Breast epithelium (tissue), 4 donors: ENCODE data around the gene SLC16A12. TPM values are rescaled to one million over a fixed set of nuclear protein-coding genes. Genes with fewer than 3 reads are reported as not detected.
"Not testable (repeated sequence)": the region's sequence is repeated elsewhere in the genome, so short reads cannot be mapped to it uniquely, and the experiment has no call there.

Experiments used
- DNase-seq, 2 donors: peaks; one replicate each; pipeline ENCODE4 v3.0.0-alpha.2; 2019; ENCODE audit warnings: low spot score in 2 of 2
- H3K27ac ChIP-seq, 2 donors: fragments of 200-600 bp; sonication (generic) in 1 of 2; one replicate each; pipeline ENCODE4 v1.5.1; 2016 to 2019; ENCODE audit warnings: mild to moderate bottlenecking in 1 of 2
- H3K27me3 ChIP-seq, 2 donors: fragments of 200-600 bp; sonication (generic) in 1 of 2; one replicate each; pipeline versions ENCODE4 v1.5.1 to v1.6.0; 2017 to 2019; ENCODE audit warnings: control low read depth in 1 of 2, mild to moderate bottlenecking in 1 of 2
- H3K36me3 ChIP-seq: fragments of 200-600 bp; one replicate; pipeline ENCODE4 v1.5.1; 2019
- H3K4me1 ChIP-seq, 2 donors: fragments of 200-600 bp; sonication (generic); one replicate each; pipeline ENCODE4 v1.5.1; 2016 to 2019; ENCODE audit warnings: control low read depth in 1 of 2
- H3K4me3 ChIP-seq, 3 donors: fragments of 200-600 bp; sonication (generic); 1 replicate in 2 of 3; 2 replicates in 1 of 3; pipeline ENCODE4 v1.5.1; 2016 to 2019; ENCODE audit warnings: mild to moderate bottlenecking in 3 of 3, moderate library complexity in 2 of 3
- H3K9me3 ChIP-seq, 2 donors: fragments of 200-600 bp; sonication (generic) in 1 of 2; one replicate each; pipeline ENCODE4 v1.5.1; 2016 to 2019; ENCODE audit warnings: control low read depth in 1 of 2
- CTCF ChIP-seq, 3 donors: fragments of 450-650 bp; IDR thresholded peaks; one replicate each; pipeline ENCODE4 v1.5.1; 2016 to 2017; ENCODE audit warnings: antibody characterized with exemption in 3 of 3, mild to moderate bottlenecking in 3 of 3, moderate library complexity in 3 of 3
- POLR2A ChIP-seq: fragments of 450-650 bp; IDR thresholded peaks from one replicate; pipeline ENCODE4 v1.6.1; 2016; ENCODE audit warnings: antibody characterized with exemption, mild to moderate bottlenecking, moderate library complexity
- POLR2AphosphoS5 ChIP-seq, 3 donors: sonication (generic); formaldehyde crosslinking; IDR thresholded peaks; one replicate each; pipeline ENCODE4 v1.6.1; 2017; ENCODE audit warnings: antibody characterized with exemption in 3 of 3
- intact Hi-C: fragments of 100-400 bp; cut with DNase I; formaldehyde crosslinking; loops from one replicate; pipeline ENCODE4 v1.15.1; 2023; ENCODE audit warnings: low total_unique reads
- total RNA-seq, 3 donors: library from RNA; depleted of rRNA; stranded (reverse); fragments of >200 nt; gene quantifications; one replicate each; pipeline ENCODE4 v1.1.0, GENCODE V29; 2016

SLC16A12 gene
- total RNA-seq, 3 donors from 2014 or later: 2.6 to 4.8 (median 3.4) TPM

- no peak for DNase-seq
- no peaks in the 10 kb centered on the region for H3K9me3 ChIP-seq
- H3K36me3 ChIP-seq: no peaks in the 10 kb centered on the region
- H3K27ac ChIP-seq: no peak overlapping the region
- H3K4me3 ChIP-seq: no peak overlapping the region
- TF ChIP-seq CTCF (IDR thresholded peaks at IDR 0.05) (no peak), POLR2A (no peak), POLR2AphosphoS5 (IDR thresholded peaks at IDR 0.05) (no peak)
- intact Hi-C loops: no loop called here
- no peaks in the 10 kb centered on the region for H3K4me1 ChIP-seq
- H3K27me3 ChIP-seq: peaks cover 7 to 33% of the 10 kb centered on the region in 2 donors
Measured at GRCh38 chr10:89537364-89537763, 2.0 kb upstream of the SLC16A12 start.

- TF ChIP-seq POLR2A: no peak
- no peak for TF ChIP-seq CTCF (IDR thresholded peaks at IDR 0.05)
- TF ChIP-seq POLR2AphosphoS5 (IDR thresholded peaks at IDR 0.05): no peak
- H3K27me3 ChIP-seq: peaks cover 7 to 41% of the 10 kb centered on the region in 2 donors
- peak overlapping the region in 1 of 2 donors; percentile 63 for H3K27ac ChIP-seq
Measured at GRCh38 chr10:89536013-89536354, 590 bp upstream of the SLC16A12 start.

GRCh38 chr10:89534826-89535166 is 598 bp downstream of the SLC16A12 start:
- H3K4me1 ChIP-seq: no peaks in the 10 kb centered on the region
- no peaks in the 10 kb centered on the region for H3K36me3 ChIP-seq
- no peak for DNase-seq
- H3K27me3 ChIP-seq: peaks cover 7 to 42% of the 10 kb centered on the region in 2 donors
- H3K9me3 ChIP-seq: no peaks in the 10 kb centered on the region
- no peak overlapping the region for H3K27ac ChIP-seq
- peak overlapping the region; percentile 44 to 77 (median 50) for H3K4me3 ChIP-seq
- intact Hi-C loops: no loop called here
- TF ChIP-seq POLR2A: no peak

More at GRCh38 chr10:89536013-89536354, 590 bp upstream of the SLC16A12 start:
- Histone ChIP-seq H3K4me1 (no peaks in the 10 kb centered on the region), H3K36me3 (no peaks in the 10 kb centered on the region), H3K4me3 (peak overlapping the region; percentile 44 to 77 (median 50)), H3K9me3 (no peaks in the 10 kb centered on the region)
- intact Hi-C loops: no loop called here
- no peak for DNase-seq

- Histone ChIP-seq H3K4me3 (no peak overlapping the region), H3K27ac (no peak overlapping the region), H3K36me3 (no peaks in the 10 kb centered on the region), H3K4me1 (no peaks in the 10 kb centered on the region), H3K27me3 (peaks cover 7 to 42% of the 10 kb centered on the region in 2 donors), H3K9me3 (no peaks in the 10 kb centered on the region)
- DNase-seq: no peak
- intact Hi-C loops: no loop called here
- TF ChIP-seq CTCF (IDR thresholded peaks at IDR 0.05) (no peak), POLR2AphosphoS5 (IDR thresholded peaks at IDR 0.05) (no peak), POLR2A (no peak)
Measured at GRCh38 chr10:89532476-89532875, 2.9 kb downstream of the SLC16A12 start.

- H3K36me3 ChIP-seq: no peaks in the 10 kb centered on the region
- intact Hi-C loops: no loop called here
Measured at GRCh38 chr10:89531359-89531758, 4.0 kb downstream of the SLC16A12 start.

GRCh38 chr10:89529711-89530110 is 5.7 kb downstream of the SLC16A12 start:
- H3K4me3 ChIP-seq, H3K36me3 ChIP-seq, H3K27ac ChIP-seq, H3K9me3 ChIP-seq, DNase-seq, H3K4me1 ChIP-seq, intact Hi-C loops: not testable (repeated sequence)
- H3K27me3 ChIP-seq: peaks cover 0 to 24% of the 10 kb centered on the region in 2 donors

More at GRCh38 chr10:89531359-89531758, 4.0 kb downstream of the SLC16A12 start:
- H3K9me3 ChIP-seq: no peaks in the 10 kb centered on the region
- peaks cover 7 to 41% of the 10 kb centered on the region in 2 donors for H3K27me3 ChIP-seq
- no peak for DNase-seq
- no peak overlapping the region for H3K27ac ChIP-seq
- H3K4me1 ChIP-seq: no peaks in the 10 kb centered on the region
- H3K4me3 ChIP-seq: no peak overlapping the region
- no peak for TF ChIP-seq POLR2A
- TF ChIP-seq CTCF (IDR thresholded peaks at IDR 0.05): no peak
- TF ChIP-seq POLR2AphosphoS5 (IDR thresholded peaks at IDR 0.05): no peak
